ENCODE data around the gene CFD.

DNA sequence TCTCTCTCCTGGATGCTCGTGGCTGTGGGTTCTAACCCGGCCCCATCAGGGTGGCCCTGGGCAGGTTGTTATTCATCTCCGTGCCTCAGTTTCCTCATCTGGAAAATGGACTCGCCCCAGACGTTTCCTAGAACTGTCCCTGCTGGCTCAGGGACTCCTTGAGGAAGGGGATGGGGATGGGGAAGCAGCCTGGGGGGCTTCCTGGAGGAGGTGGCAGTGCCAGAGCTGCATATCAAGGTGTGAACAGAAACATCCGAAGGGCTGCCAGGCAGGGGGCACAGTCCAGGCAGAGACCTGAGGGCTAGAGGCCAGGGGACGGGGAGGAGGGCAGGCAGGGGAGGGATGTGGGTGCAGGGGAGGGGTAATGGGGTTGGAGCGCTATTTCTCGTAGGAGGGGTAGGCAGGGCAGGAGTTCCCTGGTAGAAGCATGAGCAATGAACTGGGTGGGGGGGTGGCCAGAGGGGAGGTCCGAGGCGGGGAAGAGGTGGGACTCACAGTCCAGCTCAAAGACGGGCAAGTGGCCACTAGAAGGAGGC is 11.0 kb upstream of the CFD start:
- TF ChIP-seq POLR2A (IDR thresholded peaks at IDR 0.05), result no peak
- TF ChIP-seq, protein P1, sequence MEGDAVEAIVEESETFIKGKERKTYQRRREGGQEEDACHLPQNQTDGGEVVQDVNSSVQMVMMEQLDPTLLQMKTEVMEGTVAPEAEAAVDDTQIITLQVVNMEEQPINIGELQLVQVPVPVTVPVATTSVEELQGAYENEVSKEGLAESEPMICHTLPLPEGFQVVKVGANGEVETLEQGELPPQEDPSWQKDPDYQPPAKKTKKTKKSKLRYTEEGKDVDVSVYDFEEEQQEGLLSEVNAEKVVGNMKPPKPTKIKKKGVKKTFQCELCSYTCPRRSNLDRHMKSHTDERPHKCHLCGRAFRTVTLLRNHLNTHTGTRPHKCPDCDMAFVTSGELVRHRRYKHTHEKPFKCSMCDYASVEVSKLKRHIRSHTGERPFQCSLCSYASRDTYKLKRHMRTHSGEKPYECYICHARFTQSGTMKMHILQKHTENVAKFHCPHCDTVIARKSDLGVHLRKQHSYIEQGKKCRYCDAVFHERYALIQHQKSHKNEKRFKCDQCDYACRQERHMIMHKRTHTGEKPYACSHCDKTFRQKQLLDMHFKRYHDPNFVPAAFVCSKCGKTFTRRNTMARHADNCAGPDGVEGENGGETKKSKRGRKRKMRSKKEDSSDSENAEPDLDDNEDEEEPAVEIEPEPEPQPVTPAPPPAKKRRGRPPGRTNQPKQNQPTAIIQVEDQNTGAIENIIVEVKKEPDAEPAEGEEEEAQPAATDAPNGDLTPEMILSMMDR (IDR thresholded peaks at IDR 0.05), result no peak
